GM20000 (cell line): Measurements from ENCODE around the gene PFKL.

Experiments used
- DNase-seq: peaks from one replicate; pipeline ENCODE4 v3.0.0; 2012; ENCODE audit warnings: low spot score
- TF ChIP-seq, protein P1 (sequence below): IDR thresholded peaks from 2 replicates; pipeline ENCODE4 v1.5.1; 2012; ENCODE audit warnings: mild to moderate bottlenecking, control low read depth; ENCODE audit errors: extremely low read depth, missing control alignments

Gene PFKL

DNA sequence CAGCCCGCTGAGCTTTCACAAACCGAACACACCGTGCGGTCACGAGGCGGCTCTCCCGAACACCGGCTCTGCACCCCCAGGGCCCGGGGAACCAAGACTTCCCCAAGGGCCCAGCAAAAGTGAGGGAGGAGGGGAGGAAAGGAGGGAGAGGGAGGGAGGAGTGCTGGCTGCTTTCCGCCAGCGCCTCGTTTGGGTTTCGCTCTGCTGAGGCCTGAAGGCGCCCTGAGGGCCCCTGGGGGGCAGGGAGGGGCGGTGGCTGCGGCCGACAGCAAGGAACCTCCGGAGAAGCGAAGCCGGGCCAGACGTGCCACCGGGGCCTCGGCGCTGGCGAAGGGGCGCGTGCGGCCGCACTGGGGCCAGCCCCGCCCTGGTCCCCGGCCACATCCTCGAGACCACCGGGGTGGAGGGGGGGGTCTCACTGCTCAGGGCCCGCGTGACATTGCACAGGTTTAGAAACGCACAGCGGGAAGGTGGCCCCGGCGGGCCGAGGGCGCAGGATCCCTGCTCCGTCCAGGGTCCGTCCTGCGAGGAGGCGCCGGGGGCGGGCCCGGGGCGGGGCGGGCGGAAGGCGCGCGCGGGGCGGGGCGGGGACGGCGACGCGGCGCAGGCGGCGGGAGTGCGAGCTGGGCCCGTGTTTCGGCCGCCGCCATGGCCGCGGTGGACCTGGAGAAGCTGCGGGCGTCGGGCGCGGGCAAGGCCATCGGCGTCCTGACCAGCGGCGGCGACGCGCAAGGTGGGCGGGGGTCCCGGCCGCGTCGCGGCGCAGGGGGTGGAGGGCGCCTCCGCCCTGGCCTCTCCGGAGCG is at the start of gene PFKL:
PFKL (plus strand) TSS at position 596 of the 804 bp plus-strand sequence; CDS start at position 649, 53 bp downstream.
- peak; percentile 98 for DNase-seq
- TF ChIP-seq, protein P1, sequence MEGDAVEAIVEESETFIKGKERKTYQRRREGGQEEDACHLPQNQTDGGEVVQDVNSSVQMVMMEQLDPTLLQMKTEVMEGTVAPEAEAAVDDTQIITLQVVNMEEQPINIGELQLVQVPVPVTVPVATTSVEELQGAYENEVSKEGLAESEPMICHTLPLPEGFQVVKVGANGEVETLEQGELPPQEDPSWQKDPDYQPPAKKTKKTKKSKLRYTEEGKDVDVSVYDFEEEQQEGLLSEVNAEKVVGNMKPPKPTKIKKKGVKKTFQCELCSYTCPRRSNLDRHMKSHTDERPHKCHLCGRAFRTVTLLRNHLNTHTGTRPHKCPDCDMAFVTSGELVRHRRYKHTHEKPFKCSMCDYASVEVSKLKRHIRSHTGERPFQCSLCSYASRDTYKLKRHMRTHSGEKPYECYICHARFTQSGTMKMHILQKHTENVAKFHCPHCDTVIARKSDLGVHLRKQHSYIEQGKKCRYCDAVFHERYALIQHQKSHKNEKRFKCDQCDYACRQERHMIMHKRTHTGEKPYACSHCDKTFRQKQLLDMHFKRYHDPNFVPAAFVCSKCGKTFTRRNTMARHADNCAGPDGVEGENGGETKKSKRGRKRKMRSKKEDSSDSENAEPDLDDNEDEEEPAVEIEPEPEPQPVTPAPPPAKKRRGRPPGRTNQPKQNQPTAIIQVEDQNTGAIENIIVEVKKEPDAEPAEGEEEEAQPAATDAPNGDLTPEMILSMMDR: no peak

DNA sequence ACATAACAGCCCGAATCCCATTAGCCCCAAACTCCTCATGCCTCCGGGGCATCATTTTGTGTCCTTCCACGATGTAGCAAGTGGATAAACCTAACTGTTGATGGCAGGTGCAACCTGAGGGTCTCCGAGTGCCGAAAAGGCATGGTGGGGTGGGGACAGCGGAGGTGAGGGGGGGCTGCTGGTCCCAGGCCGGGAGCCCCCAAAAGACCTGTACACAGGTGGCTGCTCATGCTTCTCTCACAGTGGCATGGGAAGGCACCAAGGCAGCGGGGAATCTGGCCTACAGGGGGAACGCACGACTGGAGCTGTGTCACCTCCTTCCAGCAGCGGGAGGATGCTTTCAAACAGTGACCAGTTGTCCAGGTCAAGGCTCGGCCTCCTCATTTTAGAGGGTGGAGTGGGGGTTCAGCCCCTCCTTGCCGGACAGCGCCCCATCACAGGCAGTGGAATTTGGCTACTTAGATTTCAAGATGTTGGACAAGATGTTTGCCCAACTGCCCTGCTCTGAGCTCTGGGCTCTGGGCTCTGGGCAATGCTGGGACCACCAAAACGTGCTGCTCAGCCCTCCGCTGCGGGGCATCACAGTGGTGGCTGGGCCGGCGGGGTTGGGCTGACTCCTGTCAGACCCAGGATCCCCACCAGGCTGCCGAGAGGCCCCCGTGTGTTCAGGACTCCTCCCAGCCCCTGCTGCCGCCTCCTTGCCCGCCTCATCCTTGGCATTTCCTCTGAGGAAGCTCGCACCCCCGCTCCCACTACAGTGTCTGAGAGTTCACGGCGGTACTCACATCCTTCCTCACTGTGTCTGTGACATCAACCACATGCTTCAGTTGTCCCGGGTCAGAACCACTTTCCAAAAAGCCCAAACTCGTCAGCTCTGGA is 45.8 kb upstream of the PFKL start:
- TF ChIP-seq, protein P1: no peak
- no peak for DNase-seq

DNA sequence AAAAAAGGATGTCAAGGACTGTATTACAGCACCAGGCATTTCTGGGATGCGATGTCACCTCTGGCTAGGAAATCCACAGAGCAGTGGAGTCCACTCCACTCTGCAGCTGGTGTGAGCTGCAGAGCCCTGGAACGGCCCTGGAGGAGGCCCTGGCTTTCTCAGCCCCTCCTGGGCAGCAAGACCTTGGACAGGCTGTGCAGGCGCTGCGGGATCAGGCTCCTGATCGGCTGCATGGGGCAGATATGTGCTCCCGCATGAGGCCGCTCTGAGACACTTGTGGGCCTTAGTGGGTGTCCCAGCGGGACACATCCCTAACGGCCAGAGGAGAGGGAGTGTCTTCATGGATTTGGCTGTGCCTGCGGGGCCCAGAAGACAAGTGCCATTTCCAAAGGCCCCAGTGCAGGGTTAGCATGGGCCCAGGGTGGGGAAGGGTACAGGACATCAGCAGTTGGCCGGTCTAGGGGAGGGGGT is 44.3 kb upstream of the PFKL start:
- no peak for DNase-seq
- TF ChIP-seq, protein P1: no peak

DNA sequence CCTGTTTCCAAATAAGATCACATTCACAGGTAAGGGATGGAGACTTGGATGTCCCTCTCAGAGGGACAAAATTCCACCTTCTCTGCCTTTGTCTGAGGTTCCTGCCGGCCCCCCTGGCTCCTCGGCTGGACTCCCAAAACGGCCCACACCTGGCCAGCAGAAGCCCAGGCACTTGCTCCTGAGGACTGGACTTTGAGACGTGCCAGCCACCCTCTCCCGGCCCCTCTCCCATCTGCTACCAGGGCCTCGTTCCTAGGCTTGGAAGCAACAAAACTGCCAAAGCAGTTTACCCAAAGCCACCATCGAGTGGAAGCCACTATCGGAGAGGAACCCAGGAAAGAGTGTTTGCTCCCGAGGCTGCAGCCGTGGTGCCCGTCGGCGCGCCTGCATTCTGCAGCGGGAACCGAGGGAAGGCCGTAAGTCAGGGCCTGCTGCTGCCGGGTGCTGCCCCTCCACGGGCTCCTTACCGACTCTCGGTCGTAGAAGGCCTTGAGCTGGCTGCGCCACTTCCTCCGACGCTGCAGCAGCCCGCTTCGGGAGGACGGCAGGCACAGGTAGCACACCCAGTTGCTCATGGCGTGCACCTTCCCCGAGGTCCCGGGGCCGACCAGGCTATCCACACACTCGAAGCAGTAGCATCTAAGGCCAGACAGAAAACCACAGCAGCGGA is 41.7 kb upstream of the PFKL start:
- TF ChIP-seq, protein P1: no peak
- DNase-seq: no peak

DNA sequence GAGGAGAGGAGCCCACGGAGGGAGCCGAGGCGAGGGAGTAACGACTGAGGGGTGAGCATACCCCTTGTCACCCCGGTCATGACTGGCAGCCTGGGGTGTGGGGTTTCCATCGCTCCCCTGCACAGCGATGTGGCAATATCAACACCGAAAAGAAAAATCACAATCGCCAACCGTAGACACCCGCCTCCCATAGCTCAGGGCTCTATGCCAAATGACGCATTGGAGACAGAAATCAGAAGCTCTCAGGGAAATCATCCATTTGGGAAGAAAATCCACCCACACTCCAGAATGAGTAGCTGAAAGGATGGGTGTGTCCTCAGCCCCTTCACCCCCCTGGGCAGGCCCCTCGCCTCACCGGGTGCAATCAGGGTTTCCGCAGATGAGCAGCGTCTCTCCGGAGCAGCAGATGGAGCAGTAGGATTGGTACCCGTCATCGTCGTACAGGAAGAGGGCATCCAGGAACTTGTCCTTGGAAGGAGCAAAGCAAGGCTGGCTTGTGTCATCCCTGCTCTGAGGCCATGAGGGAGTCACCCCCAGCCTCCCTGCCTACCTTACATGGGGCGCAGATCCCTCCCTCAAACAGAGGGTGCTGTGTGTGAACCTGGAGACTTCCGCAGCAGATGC is 40.7 kb upstream of the PFKL start:
- no peak for DNase-seq
- TF ChIP-seq, protein P1: no peak

DNA sequence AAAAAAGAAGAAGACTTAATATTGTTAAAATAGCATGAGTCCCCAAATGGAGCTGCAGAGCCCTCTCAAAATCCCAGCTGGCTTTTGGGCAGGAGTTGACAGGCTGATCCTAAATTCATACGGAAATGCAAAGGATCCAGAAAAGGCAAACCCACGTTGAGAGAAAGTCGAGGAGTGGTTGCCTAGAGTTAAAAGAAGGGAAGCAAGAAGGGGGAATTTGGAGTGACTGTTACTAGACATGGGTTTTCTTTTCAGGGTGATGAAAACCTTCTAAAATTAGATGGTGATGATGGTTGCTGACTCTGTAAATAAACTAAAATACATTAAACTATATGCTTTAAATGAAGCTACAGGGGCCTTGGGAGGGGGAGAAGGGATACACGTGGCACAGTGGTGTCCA is 39.8 kb upstream of the PFKL start:
- TF ChIP-seq, protein P1: no peak
- no peak for DNase-seq
